HL-60/S4 treated with phorbol 12-myristate 13-acetate at 8.2 ng/mL for 4 days and 3 days (cell line): ENCODE results near the gene NCEH1.

Source experiments
- in situ Hi-C: fragments of 300-500 bp; cut with MboI; formaldehyde crosslinking; loops from 2 replicates; pipeline ENCODE4 v1.15.0; 2022; ENCODE audit warnings: low sequenced_read_pairs

Gene NCEH1

GRCh38 chr3:172591125-172591605 lies 119.7 kb downstream of the NCEH1 start:
- in situ Hi-C loops = loop anchor here (10.0 kb wide), 1 partner anchor 106 kb away; no protein-coding TSS in a partner anchor

GRCh38 chr3:172586436-172586835 lies 124.4 kb downstream of the NCEH1 start:
- in situ Hi-C loops = no loop called here

- in situ Hi-C loops = no loop called here
These were observed 124.9 kb downstream of the NCEH1 start for GRCh38 chr3:172585954-172586353.

- in situ Hi-C loops = no loop called here
These were observed 128.2 kb downstream of the NCEH1 start for GRCh38 chr3:172582712-172583111.

- in situ Hi-C loops = no loop called here
These were observed 129.1 kb downstream of the NCEH1 start for GRCh38 chr3:172581757-172582166.

- in situ Hi-C loops = no loop called here
These were observed 130.0 kb downstream of the NCEH1 start for GRCh38 chr3:172580680-172581401.
